ENCODE results near the gene LCE2A.
A peak's percentile ranks its signal among the peaks of the same experiment; 100 is the strongest.
"Not testable (repeated sequence)": the region's sequence is repeated elsewhere in the genome, so short reads cannot be mapped to it uniquely, and the experiment has no call there.

Gene LCE2A

DNA sequence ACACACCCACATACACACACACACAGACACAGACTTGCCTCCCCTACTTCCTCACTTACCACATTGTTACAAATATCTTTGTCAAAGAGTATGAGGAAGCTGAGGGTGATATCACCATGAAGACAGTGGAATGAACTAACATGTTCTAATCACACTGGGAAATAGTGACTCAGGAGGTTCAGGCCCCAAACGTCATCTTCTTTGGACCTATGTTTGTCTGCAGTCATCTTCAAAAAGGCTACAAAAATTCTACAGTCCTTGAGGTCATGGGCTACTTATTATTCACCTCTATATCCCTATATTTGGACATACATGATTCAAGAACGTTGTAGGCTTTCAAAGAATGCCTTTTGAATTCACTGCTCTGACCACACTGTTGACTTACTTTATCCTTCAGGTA, 25.1 kb upstream of the LCE2A start:
- no peak overlapping the region for H2BK120ac ChIP-seq (ENCODE audit: low read depth, low read length)
- no peak overlapping the region for H2AK5ac ChIP-seq (ENCODE audit: low read length, severe bottlenecking)
- no peak overlapping the region for H3K4me3 ChIP-seq (ENCODE audit: insufficient read depth in 1 of 2, low read depth in 1 of 2, low read length in 2 of 2)
- no peak overlapping the region for H2AFZ ChIP-seq (ENCODE audit: low read depth, low read length)
- no peaks in the 10 kb centered on the region for H3K4me1 ChIP-seq (ENCODE audit: control insufficient read depth, insufficient read depth, low read depth, low read length)
- no peaks in the 10 kb centered on the region for H3K27me3 ChIP-seq (ENCODE audit: control insufficient read depth in 1 of 2, insufficient read depth in 1 of 2, low read length in 2 of 2)
- no peak overlapping the region for H3K4ac ChIP-seq (ENCODE audit: low read depth in 1 of 2, low read length in 2 of 2)
- H3K23ac ChIP-seq (ENCODE audit: low read length in 2 of 2): no peak overlapping the region
- no peak overlapping the region for H4K91ac ChIP-seq (ENCODE audit: low read length)
- WGBS: 8% methylated on average over 2 of the region's 2 CpGs
- H3K36me3 ChIP-seq (ENCODE audit: control insufficient read depth in 1 of 2, insufficient read depth in 2 of 2, low read depth in 1 of 2, low read length in 2 of 2): no peaks in the 10 kb centered on the region
- H2BK5ac ChIP-seq (ENCODE audit: low read depth, low read length, poor library complexity, severe bottlenecking): no peak overlapping the region
- H2BK15ac ChIP-seq (ENCODE audit: low read depth, poor library complexity, severe bottlenecking): no peak overlapping the region
- H3K79me1 ChIP-seq (replicated peaks; ENCODE audit: low read length, poor library complexity, severe bottlenecking): no peaks in the 10 kb centered on the region
- H3K9me3 ChIP-seq (ENCODE audit: control insufficient read depth, low read length): no peaks in the 10 kb centered on the region
- no peak overlapping the region for H2BK12ac ChIP-seq (ENCODE audit: low read length in 2 of 2)
- no peak overlapping the region for H3K14ac ChIP-seq (ENCODE audit: low read length in 2 of 2)
- no peak overlapping the region for H3K18ac ChIP-seq (ENCODE audit: low read depth in 1 of 2, low read length in 2 of 2)
- no peak overlapping the region for H3K9ac ChIP-seq (ENCODE audit: low read length)
- DNase-seq: no peak
- H4K8ac ChIP-seq (ENCODE audit: low read length): no peak overlapping the region
- no peak overlapping the region for H3K4me2 ChIP-seq (ENCODE audit: low read length, poor library complexity, severe bottlenecking)
- H3K27ac ChIP-seq (ENCODE audit: low read length, poor library complexity, severe bottlenecking): no peak overlapping the region

- not testable (repeated sequence) for H4K91ac ChIP-seq (ENCODE audit: low read length); H2BK120ac ChIP-seq (ENCODE audit: low read depth, low read length); H3K4ac ChIP-seq (ENCODE audit: low read depth in 1 of 2, low read length in 2 of 2); H3K4me1 ChIP-seq (ENCODE audit: control insufficient read depth, insufficient read depth, low read depth, low read length); H3K36me3 ChIP-seq (ENCODE audit: control insufficient read depth in 1 of 2, insufficient read depth in 2 of 2, low read depth in 1 of 2, low read length in 2 of 2); H3K79me1 ChIP-seq (replicated peaks; ENCODE audit: low read length, poor library complexity, severe bottlenecking); H3K27ac ChIP-seq (ENCODE audit: low read length, poor library complexity, severe bottlenecking); H3K9me3 ChIP-seq (ENCODE audit: control insufficient read depth, low read length); H3K23ac ChIP-seq (ENCODE audit: low read length in 2 of 2); H3K4me3 ChIP-seq (ENCODE audit: insufficient read depth in 1 of 2, low read depth in 1 of 2, low read length in 2 of 2); H2AK5ac ChIP-seq (ENCODE audit: low read length, severe bottlenecking); H2BK5ac ChIP-seq (ENCODE audit: low read depth, low read length, poor library complexity, severe bottlenecking); H2BK15ac ChIP-seq (ENCODE audit: low read depth, poor library complexity, severe bottlenecking); H3K9ac ChIP-seq (ENCODE audit: low read length); H3K4me2 ChIP-seq (ENCODE audit: low read length, poor library complexity, severe bottlenecking); DNase-seq; H2BK12ac ChIP-seq (ENCODE audit: low read length in 2 of 2); H3K18ac ChIP-seq (ENCODE audit: low read depth in 1 of 2, low read length in 2 of 2); H2AFZ ChIP-seq (ENCODE audit: low read depth, low read length); H4K8ac ChIP-seq (ENCODE audit: low read length); H3K14ac ChIP-seq (ENCODE audit: low read length in 2 of 2)
- 0% methylated on average over 1 of the region's 3 CpGs for WGBS
- H3K27me3 ChIP-seq (ENCODE audit: control insufficient read depth in 1 of 2, insufficient read depth in 1 of 2, low read length in 2 of 2): peaks cover 0 to 14% of the 10 kb centered on the region in 2 experiments
These were observed 23.2 kb upstream of the LCE2A start, which contains the start of gene LCE2C for GRCh38 chr1:152674983-152675382. Gene LCE2C (plus strand): TSS chr1:152675279. CDS start chr1:152676016, 737 bp downstream.

- Histone ChIP-seq H3K36me3 (ENCODE audit: control insufficient read depth in 1 of 2, insufficient read depth in 2 of 2, low read depth in 1 of 2, low read length in 2 of 2) (no peaks in the 10 kb centered on the region), H2BK5ac (ENCODE audit: low read depth, low read length, poor library complexity, severe bottlenecking) (no peak overlapping the region), H3K4me1 (ENCODE audit: control insufficient read depth, insufficient read depth, low read depth, low read length) (no peaks in the 10 kb centered on the region), H3K79me1 (replicated peaks; ENCODE audit: low read length, poor library complexity, severe bottlenecking) (no peaks in the 10 kb centered on the region), H4K8ac (ENCODE audit: low read length) (no peak overlapping the region), H3K9ac (ENCODE audit: low read length) (no peak overlapping the region), H3K4ac (ENCODE audit: low read depth in 1 of 2, low read length in 2 of 2) (no peak overlapping the region), H3K23ac (ENCODE audit: low read length in 2 of 2) (no peak overlapping the region), H4K91ac (ENCODE audit: low read length) (no peak overlapping the region), H2AK5ac (ENCODE audit: low read length, severe bottlenecking) (no peak overlapping the region), H3K9me3 (ENCODE audit: control insufficient read depth, low read length) (no peaks in the 10 kb centered on the region), H2BK15ac (ENCODE audit: low read depth, poor library complexity, severe bottlenecking) (no peak overlapping the region), H3K14ac (ENCODE audit: low read length in 2 of 2) (no peak overlapping the region), H3K27me3 (ENCODE audit: control insufficient read depth in 1 of 2, insufficient read depth in 1 of 2, low read length in 2 of 2) (peaks cover 0 to 17% of the 10 kb centered on the region in 2 experiments), H2BK120ac (ENCODE audit: low read depth, low read length) (no peak overlapping the region), H3K4me2 (ENCODE audit: low read length, poor library complexity, severe bottlenecking) (no peak overlapping the region), H3K18ac (ENCODE audit: low read depth in 1 of 2, low read length in 2 of 2) (no peak overlapping the region), H3K27ac (ENCODE audit: low read length, poor library complexity, severe bottlenecking) (no peak overlapping the region), H3K4me3 (ENCODE audit: insufficient read depth in 1 of 2, low read depth in 1 of 2, low read length in 2 of 2) (peak overlapping the region in 1 of 2 experiments; percentile 28), H2BK12ac (ENCODE audit: low read length in 2 of 2) (no peak overlapping the region), H2AFZ (ENCODE audit: low read depth, low read length) (no peak overlapping the region)
- DNase-seq: no peak
- WGBS: 75% methylated on average over 6 of the region's 6 CpGs
These were observed 18.7 kb upstream of the LCE2A start for GRCh38 chr1:152679459-152679858.

DNA sequence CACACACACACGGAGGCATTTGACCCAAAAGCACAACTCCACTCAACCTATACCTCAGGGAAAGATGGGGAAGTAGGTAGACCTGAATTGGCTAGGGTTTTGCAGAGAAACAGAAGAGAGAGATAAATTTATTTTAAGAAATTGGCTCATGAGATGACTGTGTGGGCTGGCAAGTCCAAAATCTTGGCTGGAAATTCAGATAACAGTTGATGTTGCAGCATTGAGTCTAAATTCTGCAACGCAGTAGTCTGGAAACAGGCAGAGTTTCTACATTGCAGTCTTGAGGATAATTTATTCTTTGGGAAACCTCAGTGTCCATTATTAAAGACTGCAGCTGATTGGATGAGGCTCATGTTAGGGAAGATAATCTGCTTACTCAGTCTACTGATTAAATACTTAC, 16.5 kb upstream of the LCE2A start:
- no peak overlapping the region for H3K14ac ChIP-seq (ENCODE audit: low read length in 2 of 2)
- H3K27ac ChIP-seq (ENCODE audit: low read length, poor library complexity, severe bottlenecking): no peak overlapping the region
- no peak overlapping the region for H3K4me3 ChIP-seq (ENCODE audit: insufficient read depth in 1 of 2, low read depth in 1 of 2, low read length in 2 of 2)
- H3K9me3 ChIP-seq (ENCODE audit: control insufficient read depth, low read length): no peaks in the 10 kb centered on the region
- H3K4me1 ChIP-seq (ENCODE audit: control insufficient read depth, insufficient read depth, low read depth, low read length): no peaks in the 10 kb centered on the region
- H4K8ac ChIP-seq (ENCODE audit: low read length): no peak overlapping the region
- no peak overlapping the region for H2AK5ac ChIP-seq (ENCODE audit: low read length, severe bottlenecking)
- H2BK5ac ChIP-seq (ENCODE audit: low read depth, low read length, poor library complexity, severe bottlenecking): no peak overlapping the region
- no peak overlapping the region for H2BK15ac ChIP-seq (ENCODE audit: low read depth, poor library complexity, severe bottlenecking)
- no peak overlapping the region for H3K23ac ChIP-seq (ENCODE audit: low read length in 2 of 2)
- no peaks in the 10 kb centered on the region for H3K79me1 ChIP-seq (replicated peaks; ENCODE audit: low read length, poor library complexity, severe bottlenecking)
- peaks cover 0 to 17% of the 10 kb centered on the region in 2 experiments for H3K27me3 ChIP-seq (ENCODE audit: control insufficient read depth in 1 of 2, insufficient read depth in 1 of 2, low read length in 2 of 2)
- no peak overlapping the region for H2AFZ ChIP-seq (ENCODE audit: low read depth, low read length)
- H3K4ac ChIP-seq (ENCODE audit: low read depth in 1 of 2, low read length in 2 of 2): no peak overlapping the region
- H4K91ac ChIP-seq (ENCODE audit: low read length): no peak overlapping the region
- H3K4me2 ChIP-seq (ENCODE audit: low read length, poor library complexity, severe bottlenecking): no peak overlapping the region
- no peak overlapping the region for H3K9ac ChIP-seq (ENCODE audit: low read length)
- no peak overlapping the region for H2BK120ac ChIP-seq (ENCODE audit: low read depth, low read length)
- DNase-seq: no peak
- no peaks in the 10 kb centered on the region for H3K36me3 ChIP-seq (ENCODE audit: control insufficient read depth in 1 of 2, insufficient read depth in 2 of 2, low read depth in 1 of 2, low read length in 2 of 2)
- 47% methylated on average over 1 of the region's 2 CpGs for WGBS
- H2BK12ac ChIP-seq (ENCODE audit: low read length in 2 of 2): no peak overlapping the region
- H3K18ac ChIP-seq (ENCODE audit: low read depth in 1 of 2, low read length in 2 of 2): no peak overlapping the region
